Measurements from ENCODE around the gene S100Z.

The S100Z gene

GRCh38 chr5:76954383-76954763 is 104.6 kb downstream of the S100Z start:
- peak; percentile 35 for DNase-seq

DNA sequence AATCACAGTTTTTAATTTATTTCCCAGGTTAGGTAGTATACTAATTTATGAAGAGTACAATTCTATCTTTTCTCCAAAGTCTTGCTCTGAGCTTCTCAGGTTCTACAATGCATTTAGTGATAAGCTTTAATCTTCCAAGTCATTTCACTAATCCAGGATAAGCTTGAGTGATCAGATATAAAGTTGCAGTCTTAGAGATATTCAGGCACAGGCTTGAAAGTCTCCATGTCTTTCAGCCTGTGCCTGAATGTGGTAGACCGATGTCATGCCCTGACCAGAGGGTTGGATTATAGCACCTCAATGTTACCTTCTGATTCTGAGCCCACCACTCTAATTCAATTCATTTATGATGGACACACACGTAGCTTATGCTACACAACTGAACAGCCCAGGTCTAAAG is 106.2 kb downstream of the S100Z start:
- DNase-seq: no peak

DNA sequence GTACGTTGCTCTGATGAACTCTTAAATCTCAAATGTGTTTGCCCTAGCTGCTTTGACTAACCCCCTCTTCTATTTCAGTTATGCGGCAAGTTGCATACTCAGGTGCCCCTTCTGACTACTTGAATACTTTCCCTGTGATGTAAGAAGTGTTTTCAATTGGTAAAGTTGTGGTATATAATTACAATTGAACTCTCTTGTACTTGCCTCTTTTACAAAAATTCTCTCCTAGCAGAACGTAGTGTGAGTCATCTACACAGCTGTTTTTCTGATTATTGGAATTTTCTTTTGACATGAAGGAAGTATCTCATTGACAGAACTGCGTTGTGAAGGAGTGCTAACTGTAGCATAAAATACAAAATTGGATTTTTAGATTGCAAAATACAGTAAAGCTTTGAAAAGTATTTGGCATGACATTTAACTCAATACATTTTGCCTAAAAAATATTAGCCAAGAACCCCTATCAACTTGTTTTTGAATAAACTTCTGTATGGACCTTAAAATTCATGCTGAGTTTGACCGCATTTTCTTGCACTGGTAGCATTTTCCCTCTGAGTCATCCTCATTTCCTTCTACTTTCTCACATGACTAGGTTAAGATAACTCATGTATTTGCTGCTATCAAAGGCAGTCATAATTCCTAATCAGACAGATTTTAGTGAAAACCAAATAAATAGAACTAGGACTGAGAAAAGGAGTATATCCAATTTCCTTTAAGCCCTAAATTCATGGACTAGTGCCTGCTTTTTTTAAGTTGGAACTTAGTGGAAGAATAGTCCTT is 109.4 kb downstream of the S100Z start:
- peak; percentile 86 for DNase-seq

DNA sequence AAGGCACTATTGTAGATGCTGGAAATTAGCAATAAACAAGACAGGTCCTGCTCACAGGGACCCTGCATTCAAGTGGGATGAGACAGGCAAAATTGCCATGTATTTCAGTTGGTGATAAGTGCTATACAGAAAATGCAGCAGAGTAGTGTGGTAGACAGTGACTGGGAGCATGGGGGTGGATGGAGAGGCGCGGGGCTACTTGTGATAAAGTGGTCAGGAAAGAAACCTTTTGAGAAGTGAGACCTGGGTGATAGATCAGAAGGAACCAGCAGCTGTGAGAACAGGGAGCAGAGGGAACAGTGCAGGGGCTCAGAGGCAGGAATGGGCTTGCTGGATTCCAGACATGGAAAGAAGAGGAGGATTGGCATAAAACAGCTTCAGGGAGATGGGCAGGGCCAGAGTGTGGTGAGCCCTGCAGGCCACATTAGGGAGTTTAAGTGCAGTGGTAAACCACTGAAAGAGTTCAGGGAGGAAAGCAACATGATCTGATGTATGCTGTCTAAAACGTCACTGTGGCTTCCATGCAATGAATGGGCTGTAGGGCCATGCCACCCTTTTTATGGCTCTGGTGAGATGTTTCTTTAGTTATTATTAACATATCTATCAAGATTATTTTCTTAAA is 110.3 kb downstream of the S100Z start:
- peak; percentile 51 for DNase-seq

DNA sequence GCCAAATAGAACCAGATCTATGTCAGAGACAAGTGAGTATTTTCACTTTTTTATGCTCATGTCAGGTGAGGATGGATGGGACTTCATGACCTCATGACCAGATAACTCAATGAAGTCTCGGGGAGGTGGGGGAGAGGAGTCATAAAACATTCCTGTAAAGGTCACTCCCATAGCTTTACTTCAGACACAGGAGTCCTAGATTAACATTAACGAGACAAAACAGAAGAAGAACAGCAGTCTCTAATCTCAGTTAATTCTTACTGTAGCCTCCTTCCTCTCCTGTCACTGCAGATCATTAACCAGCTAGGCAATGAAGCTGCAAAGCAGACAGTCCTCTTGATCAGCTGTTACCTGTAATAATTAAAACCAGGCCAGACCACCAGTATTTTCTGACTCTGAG is 114.2 kb downstream of the S100Z start:
- DNase-seq: no peak

All from EL (cell line).